Measurements from ENCODE around the gene ABLIM1.

DNA sequence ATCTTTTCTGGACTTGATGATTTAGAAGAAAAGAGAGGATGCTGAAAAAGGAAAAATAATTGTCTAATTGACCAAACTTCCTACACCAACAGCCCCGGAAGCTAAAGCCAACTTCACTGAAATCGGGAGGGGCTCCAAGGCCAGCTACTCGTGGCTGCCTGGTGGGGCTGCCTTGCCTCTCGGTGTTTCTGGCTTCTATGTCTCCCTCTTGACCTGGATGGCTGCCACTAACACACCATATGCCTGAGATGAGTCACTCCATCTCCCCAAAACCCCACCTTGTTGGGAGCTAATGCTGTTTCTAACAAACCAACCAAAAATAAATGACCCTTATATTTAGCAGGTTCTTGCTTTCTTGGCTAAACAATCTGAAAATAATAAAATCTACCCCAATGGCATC is 166.1 kb downstream of the ABLIM1 start:
- TF ChIP-seq, protein P1, sequence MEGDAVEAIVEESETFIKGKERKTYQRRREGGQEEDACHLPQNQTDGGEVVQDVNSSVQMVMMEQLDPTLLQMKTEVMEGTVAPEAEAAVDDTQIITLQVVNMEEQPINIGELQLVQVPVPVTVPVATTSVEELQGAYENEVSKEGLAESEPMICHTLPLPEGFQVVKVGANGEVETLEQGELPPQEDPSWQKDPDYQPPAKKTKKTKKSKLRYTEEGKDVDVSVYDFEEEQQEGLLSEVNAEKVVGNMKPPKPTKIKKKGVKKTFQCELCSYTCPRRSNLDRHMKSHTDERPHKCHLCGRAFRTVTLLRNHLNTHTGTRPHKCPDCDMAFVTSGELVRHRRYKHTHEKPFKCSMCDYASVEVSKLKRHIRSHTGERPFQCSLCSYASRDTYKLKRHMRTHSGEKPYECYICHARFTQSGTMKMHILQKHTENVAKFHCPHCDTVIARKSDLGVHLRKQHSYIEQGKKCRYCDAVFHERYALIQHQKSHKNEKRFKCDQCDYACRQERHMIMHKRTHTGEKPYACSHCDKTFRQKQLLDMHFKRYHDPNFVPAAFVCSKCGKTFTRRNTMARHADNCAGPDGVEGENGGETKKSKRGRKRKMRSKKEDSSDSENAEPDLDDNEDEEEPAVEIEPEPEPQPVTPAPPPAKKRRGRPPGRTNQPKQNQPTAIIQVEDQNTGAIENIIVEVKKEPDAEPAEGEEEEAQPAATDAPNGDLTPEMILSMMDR (IDR thresholded peaks at IDR 0.05; ENCODE audit: low read length), result no peak
- no peak for TF ChIP-seq EZH2phosphoT487 (IDR thresholded peaks at IDR 0.05; ENCODE audit: low read length)

All from MM.1S (cell line).